Neutrophil (primary cell): ENCODE results near the gene DNAH1.

Source experiments
- H3K27ac ChIP-seq: fragments of 200-600 bp; sonication (generic); 2 replicates; pipeline ENCODE4 v1.5.1; 2016; ENCODE audit warnings: mild to moderate bottlenecking, moderate library complexity
- H3K27me3 ChIP-seq: fragments of 200-600 bp; sonication (generic); 2 replicates; pipeline ENCODE4 v1.6.0; 2016; ENCODE audit warnings: mild to moderate bottlenecking
- H3K36me3 ChIP-seq: fragments of 200-600 bp; sonication (generic); 2 replicates; pipeline ENCODE4 v1.5.1; 2017
- H3K4me1 ChIP-seq, 2 experiments: fragments of 200-600 bp in 1 of 2; sonication (generic) in 1 of 2; 1 replicate in 1 of 2; 2 replicates in 1 of 2; pipeline versions ENCODE4 v1.5.1 to v1.6.1; 2013 to 2016; ENCODE audit warnings: low read depth in 1 of 2, low read length in 1 of 2, mild to moderate bottlenecking in 1 of 2, moderate library complexity in 1 of 2; ENCODE audit not compliant: control insufficient read depth in 1 of 2, insufficient read depth in 1 of 2
- H3K4me3 ChIP-seq, 2 experiments: fragments of 200-600 bp in 1 of 2; sonication (generic) in 1 of 2; 1 replicate in 1 of 2; 2 replicates in 1 of 2; pipeline ENCODE4 v1.5.1; 2013 to 2016; ENCODE audit warnings: low read depth in 1 of 2, low read length in 1 of 2, mild to moderate bottlenecking in 1 of 2, moderate library complexity in 1 of 2
- H3K9me3 ChIP-seq: fragments of 200-600 bp; sonication (generic); 2 replicates; pipeline ENCODE4 v1.5.1; 2016
- TF ChIP-seq, protein P1 (sequence below): fragments of 200-600 bp; sonication (generic); IDR thresholded peaks from 2 replicates; pipeline ENCODE4 v1.5.1; 2016; ENCODE audit warnings: antibody characterized with exemption

The DNAH1 gene

DNA sequence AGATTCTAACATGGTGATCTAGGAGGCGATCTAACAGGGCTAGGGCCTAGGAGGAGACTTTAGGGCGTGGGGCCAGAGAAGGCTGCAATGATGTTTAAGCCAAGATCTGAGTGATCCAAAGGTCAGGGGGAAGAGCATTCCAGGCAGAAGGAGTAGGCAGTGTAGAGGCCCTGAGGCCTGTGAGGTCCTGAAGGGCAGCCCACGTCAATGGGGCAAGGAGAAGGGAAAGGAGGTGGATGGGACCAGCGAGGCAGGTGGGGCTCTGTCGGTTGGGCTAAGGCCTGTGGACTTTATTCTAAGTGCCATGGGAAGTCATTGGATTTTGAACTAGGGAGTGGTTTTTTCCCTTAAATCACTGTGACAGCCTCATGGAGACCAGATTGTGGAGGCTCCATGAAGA is 10.2 kb upstream of the DNAH1 start:
- TF ChIP-seq, protein P1, sequence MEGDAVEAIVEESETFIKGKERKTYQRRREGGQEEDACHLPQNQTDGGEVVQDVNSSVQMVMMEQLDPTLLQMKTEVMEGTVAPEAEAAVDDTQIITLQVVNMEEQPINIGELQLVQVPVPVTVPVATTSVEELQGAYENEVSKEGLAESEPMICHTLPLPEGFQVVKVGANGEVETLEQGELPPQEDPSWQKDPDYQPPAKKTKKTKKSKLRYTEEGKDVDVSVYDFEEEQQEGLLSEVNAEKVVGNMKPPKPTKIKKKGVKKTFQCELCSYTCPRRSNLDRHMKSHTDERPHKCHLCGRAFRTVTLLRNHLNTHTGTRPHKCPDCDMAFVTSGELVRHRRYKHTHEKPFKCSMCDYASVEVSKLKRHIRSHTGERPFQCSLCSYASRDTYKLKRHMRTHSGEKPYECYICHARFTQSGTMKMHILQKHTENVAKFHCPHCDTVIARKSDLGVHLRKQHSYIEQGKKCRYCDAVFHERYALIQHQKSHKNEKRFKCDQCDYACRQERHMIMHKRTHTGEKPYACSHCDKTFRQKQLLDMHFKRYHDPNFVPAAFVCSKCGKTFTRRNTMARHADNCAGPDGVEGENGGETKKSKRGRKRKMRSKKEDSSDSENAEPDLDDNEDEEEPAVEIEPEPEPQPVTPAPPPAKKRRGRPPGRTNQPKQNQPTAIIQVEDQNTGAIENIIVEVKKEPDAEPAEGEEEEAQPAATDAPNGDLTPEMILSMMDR = no peak
- peaks cover 37% of the 10 kb centered on the region for H3K36me3 ChIP-seq

DNA sequence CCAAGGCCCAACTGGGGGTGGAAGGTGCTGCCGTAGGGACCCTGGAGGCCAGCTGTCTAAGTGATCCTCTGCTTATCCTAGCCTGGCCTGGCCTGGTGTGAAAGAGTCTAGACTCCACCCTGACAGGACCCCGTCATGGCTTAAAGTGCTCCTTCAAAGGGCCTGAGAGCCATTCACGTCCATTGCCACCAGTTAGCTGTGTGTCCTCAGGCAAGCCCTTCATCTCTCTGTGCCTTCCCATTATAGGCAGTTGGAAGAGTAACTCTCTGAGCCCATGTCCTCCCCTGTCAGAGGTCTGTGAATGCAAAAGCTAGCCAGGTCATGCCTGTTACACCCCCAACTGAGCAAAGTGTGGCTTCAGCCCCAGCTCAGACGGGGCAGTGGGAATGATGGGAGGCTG is 9.1 kb upstream of the DNAH1 start:
- no peaks in the 10 kb centered on the region for H3K9me3 ChIP-seq
- no peak overlapping the region for H3K4me3 ChIP-seq
- TF ChIP-seq, protein P1 = no peak
- H3K27ac ChIP-seq = no peak overlapping the region
- peaks cover 39% of the 10 kb centered on the region for H3K36me3 ChIP-seq
- H3K4me1 ChIP-seq = no peaks in the 10 kb centered on the region
- no peaks in the 10 kb centered on the region for H3K27me3 ChIP-seq

More for the DNA sequence above, 10.2 kb upstream of the DNAH1 start:
- H3K9me3 ChIP-seq = no peaks in the 10 kb centered on the region
- no peak overlapping the region for H3K27ac ChIP-seq
- H3K4me1 ChIP-seq = no peaks in the 10 kb centered on the region
- no peaks in the 10 kb centered on the region for H3K27me3 ChIP-seq
- H3K4me3 ChIP-seq = no peak overlapping the region

DNA sequence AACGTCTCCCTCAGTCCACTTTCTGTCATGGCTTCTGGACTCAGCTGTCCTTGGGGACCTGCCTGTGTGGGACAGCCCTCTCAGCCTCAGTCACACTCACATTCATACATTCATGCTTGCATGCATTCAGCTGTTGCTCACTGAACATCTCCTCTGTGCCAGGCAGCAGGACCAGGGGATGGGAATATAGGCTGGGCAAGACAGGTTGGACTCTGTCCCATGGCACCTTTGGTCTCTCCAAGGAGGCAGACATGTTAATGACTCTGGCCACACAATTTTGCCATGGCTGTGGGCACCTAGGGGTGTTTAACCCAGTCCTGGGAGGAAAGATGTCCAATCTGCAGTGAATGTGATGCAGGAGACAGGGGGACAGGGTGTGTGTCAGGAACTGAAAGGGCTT is 7.8 kb upstream of the DNAH1 start:
- Histone ChIP-seq H3K27me3 (no peaks in the 10 kb centered on the region), H3K4me1 (no peaks in the 10 kb centered on the region), H3K9me3 (no peaks in the 10 kb centered on the region), H3K27ac (no peak overlapping the region), H3K36me3 (peaks cover 39% of the 10 kb centered on the region), H3K4me3 (no peak overlapping the region)
- TF ChIP-seq, protein P1 = no peak

DNA sequence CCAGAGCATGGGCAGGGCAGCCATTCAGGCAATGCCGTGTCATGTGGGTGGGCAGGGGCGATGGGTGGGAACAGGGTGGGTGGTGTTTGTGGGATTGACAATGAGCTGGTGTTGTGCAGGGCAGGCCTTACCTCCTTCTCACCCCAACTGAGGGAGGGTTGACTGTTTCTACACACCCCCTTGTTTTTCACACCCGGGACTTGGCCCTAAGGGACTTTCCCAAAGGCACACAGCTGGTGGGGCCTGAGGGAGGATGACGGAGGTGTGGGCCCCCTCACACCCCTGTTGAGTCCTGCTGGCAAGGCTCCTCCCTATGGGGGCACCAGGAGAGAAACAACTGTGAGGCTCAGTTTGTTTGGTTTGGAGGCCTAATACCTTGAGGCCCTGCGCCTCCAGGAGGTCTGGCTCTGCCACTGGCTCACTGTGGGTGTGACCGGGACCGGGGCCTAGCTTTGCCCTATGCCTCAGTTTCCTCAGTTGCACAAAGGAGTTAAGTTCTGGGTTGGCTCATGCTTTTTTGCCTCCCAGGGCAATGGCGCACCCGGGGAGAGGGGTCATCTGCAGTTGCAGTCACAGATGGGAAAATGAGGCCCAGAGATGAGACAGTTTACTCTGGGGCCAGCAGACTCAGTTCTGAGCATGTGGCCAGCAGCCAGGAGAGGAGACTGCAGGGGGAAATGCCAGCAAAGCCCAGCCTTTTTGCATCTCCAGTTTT is 5.1 kb upstream of the DNAH1 start:
- Histone ChIP-seq H3K9me3 (no peaks in the 10 kb centered on the region), H3K27me3 (no peaks in the 10 kb centered on the region), H3K36me3 (peaks cover 42% of the 10 kb centered on the region), H3K4me1 (no peaks in the 10 kb centered on the region), H3K27ac (no peak overlapping the region), H3K4me3 (no peak overlapping the region)
- TF ChIP-seq, protein P1 = no peak

DNA sequence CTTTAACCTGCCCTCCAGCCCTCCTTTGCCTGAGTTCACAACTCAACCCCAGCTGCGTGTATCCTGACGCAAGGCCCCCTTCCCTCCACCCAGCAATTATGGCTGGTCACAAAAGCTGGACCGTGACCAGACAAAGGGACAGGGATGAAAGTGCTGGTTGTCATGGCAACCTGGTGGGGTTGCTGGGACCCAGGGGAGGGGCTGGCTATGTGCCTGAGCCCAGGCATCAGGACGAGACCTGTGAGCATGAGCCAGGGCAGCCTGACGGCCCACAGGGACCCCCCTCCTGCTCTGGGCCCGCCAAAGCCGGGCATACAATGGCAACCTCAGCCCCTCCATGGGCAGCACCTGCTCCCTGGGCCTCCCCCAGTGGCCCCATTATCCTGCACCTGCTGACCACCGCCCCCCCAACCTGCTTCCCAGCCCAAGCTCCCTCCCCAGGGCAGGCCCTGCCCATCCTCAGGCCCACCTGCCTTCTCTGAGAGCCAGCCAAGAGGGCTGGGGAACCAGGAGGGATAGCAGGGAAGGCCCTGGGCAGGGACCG is 4.5 kb upstream of the DNAH1 start:
- Histone ChIP-seq H3K36me3 (peaks cover 42% of the 10 kb centered on the region), H3K27ac (no peak overlapping the region), H3K4me1 (no peaks in the 10 kb centered on the region), H3K27me3 (no peaks in the 10 kb centered on the region), H3K4me3 (no peak overlapping the region), H3K9me3 (no peaks in the 10 kb centered on the region)
- TF ChIP-seq, protein P1 = no peak
